Fibroblast of villous mesenchyme (primary cell): Measurements from ENCODE around the gene ERGIC1. TPM values are rescaled to one million over a fixed set of nuclear protein-coding genes. Genes with fewer than 3 reads are reported as not detected.

Experiments
- DNase-seq: peaks from one replicate; pipeline ENCODE4 v3.0.0-alpha.2; 2010; ENCODE audit warnings: low read depth
- H3K4me3 ChIP-seq: 2 replicates; pipeline ENCODE4 v1.5.1; 2011; ENCODE audit warnings: low read depth, mild to moderate bottlenecking, low read length
- total RNA-seq: library from RNA; depleted of rRNA; stranded (reverse); fragments of >200 nt; gene quantifications from 2 replicates; pipeline ENCODE4 v1.2.3, GENCODE V29; 2012
- TF ChIP-seq, protein P1 (sequence below): IDR thresholded peaks from 2 replicates; pipeline ENCODE4 v1.5.1; 2012; ENCODE audit warnings: low read depth, mild to moderate bottlenecking, low read length; ENCODE audit not compliant: insufficient read depth

Gene ERGIC1
- total RNA-seq, 1 donor, result 139 TPM

DNA sequence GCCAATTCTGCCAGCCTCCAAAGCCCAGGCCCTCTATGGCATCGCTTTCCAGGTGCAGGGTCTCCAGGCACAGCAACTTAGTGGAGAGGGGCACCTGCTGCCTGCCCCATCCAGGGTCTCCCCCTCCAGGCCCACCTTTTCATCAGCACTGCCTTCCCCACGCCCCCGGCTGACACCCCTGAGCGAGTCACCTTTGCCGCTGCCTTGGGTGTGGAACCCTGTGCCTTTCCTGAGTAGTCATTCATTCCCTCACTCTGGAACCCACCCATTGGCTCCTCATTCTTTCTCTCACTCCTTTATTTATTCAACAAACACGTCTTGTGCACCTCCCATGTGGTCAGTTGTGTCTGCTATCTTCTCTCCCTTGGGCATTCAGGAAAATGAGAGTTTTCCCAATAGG, 110.7 kb downstream of the ERGIC1 start:
- DNase-seq, result no peak
- H3K4me3 ChIP-seq, result no peak overlapping the region
- TF ChIP-seq, protein P1, sequence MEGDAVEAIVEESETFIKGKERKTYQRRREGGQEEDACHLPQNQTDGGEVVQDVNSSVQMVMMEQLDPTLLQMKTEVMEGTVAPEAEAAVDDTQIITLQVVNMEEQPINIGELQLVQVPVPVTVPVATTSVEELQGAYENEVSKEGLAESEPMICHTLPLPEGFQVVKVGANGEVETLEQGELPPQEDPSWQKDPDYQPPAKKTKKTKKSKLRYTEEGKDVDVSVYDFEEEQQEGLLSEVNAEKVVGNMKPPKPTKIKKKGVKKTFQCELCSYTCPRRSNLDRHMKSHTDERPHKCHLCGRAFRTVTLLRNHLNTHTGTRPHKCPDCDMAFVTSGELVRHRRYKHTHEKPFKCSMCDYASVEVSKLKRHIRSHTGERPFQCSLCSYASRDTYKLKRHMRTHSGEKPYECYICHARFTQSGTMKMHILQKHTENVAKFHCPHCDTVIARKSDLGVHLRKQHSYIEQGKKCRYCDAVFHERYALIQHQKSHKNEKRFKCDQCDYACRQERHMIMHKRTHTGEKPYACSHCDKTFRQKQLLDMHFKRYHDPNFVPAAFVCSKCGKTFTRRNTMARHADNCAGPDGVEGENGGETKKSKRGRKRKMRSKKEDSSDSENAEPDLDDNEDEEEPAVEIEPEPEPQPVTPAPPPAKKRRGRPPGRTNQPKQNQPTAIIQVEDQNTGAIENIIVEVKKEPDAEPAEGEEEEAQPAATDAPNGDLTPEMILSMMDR, result no peak

DNA sequence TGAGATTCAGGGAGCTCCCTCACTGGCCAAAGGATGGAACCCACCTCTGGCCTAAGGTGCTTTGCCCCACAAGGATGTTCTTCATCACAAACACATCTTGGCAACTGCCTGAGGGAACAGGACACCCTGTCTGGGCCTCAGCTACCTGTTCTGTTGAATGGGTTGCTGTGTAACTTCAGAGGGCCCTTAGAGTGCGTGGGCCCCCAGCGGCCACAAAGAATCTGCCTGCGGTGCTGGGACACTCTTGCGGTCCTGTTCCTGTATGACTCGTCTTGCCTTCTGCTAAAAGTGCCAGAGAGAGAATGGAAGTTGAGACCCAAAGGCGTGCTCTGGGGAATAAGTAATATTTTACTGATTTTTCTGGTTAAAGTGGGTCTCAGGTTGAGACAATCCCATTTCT, 111.1 kb downstream of the ERGIC1 start:
- DNase-seq, result no peak
- TF ChIP-seq, protein P1, result no peak
- no peak overlapping the region for H3K4me3 ChIP-seq

DNA sequence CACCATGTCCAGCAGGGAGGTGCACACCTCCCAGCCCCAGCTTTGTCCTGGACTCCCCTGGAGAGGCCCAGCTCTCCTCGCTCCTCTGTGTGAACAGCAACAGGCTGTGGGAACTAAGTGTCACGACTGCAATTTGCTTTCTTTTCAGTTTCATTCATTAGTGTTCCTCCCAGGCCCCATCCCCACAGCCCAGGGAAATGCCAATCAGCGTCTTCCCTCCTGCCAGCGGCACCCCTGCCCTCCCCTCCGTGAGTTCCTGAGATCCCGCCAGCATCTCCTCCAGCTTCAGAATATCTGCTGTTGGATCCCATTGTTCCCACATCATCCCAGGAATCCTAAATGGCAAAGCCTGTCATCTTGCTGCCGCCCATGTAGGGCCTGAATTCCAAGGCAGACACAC, 112.1 kb downstream of the ERGIC1 start:
- no peak overlapping the region for H3K4me3 ChIP-seq
- no peak for DNase-seq
- TF ChIP-seq, protein P1, result no peak

DNA sequence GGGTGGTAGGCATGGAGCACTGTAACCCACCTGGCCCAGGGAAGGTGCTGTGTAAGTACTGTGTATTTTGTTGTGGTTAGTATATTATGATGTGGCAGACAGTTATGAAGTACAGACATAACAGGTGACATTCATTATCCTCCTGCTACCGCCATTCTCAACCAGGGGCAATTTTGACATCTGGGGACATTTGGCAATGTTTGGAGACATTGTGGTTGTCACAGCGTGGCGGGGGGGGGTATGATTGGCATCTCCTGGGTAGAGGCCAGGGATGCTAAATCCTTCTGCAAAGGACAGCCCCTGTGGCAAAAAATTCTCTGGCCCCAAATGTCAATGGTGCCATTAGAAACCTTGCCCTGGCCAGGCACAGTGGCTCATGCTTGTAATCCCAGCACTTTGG, 115.4 kb downstream of the ERGIC1 start:
- H3K4me3 ChIP-seq, result no peak overlapping the region
- TF ChIP-seq, protein P1, result no peak
- no peak for DNase-seq

DNA sequence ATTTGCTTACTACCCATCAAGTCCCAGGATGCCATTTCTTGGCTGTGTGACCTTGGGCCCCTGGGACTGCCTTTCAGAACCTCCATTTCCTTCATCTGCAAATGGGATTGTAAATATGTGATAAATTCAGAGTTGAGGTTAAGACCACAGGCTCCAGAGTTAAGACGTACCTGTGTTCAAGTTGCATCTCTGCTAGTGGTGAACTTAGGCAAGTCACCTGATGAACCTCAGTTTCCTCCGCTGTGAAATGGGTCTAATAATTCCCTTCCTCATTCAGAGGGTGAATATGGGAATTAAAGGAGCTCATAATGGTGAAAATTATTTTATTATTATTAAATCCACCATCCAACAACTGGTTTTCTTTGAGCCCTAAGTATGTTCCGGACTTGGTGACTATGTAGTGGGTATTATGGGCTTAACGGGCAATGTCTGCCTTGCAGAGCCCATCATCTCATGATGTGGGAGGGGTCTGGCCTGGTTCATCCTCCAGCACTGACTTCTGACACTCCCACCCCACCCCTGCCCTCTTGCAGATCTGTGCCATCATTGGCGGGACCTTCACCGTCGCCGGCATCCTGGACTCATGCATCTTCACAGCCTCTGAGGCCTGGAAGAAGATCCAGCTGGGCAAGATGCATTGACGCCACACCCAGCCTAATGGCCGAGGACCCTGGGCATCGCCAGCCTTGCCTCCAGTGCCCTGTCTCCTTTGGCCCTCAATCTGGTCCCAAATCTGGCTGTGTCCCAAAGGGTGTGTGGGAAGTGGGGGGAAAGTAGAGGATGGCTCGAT, 116.3 kb downstream of the ERGIC1 start:
- DNase-seq, result no peak
- TF ChIP-seq, protein P1, result no peak
- H3K4me3 ChIP-seq, result no peak overlapping the region

DNA sequence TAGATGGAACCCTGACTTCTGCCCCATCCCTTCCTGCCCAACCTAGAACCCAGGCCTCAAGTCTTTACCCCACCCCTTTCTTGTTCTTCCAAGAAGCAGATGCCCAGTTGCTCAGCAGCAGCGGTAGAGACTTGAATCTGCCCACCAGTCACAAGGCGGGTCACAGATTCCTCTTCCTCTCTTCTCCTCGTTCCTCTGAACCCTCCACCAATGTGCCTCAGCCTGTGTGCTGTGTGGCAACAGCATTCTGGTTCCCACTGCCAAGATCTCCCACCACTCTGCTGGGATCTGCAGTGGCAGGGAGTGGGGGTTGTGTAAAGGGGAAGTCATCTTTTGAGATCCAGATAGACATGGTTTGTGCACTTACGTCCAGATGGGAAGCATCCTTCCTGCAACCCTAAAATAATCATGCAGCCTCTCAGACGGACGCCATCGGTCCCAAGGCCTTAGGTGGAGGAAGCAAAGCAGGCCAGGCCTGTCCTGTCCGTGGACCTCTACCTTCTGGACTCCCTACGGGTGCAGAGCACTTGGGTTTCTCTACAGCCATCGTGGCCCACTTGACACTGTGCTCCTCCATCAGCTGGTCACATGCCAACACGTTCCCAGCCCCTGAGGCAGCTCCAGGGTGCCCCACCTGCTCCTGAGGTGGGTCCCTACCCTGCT, 117.5 kb downstream of the ERGIC1 start:
- TF ChIP-seq, protein P1, result no peak
- no peak for DNase-seq
- no peak overlapping the region for H3K4me3 ChIP-seq

DNA sequence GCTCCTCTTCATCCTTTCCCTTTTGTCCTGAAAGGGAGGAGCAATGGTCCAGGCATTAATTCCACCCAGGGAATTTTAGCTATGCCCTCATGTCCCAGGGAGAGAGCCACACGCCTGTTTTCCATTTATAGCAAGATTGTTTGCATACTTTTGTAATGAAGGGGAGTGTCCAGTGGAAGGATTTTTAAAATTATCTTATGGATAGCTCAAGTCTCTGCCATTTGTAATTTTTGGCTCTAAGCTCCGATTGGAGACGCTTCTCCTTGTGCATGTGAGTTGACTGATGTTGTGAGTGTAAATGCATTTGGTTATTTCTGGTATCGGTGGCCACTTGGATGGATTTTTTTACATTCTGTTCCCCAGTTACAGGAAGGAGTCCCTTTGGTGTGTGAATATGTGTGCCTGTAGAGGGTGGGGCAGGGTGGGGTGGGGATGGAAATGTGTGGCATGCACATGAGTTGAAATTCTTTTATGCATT, 118.0 kb downstream of the ERGIC1 start:
- DNase-seq, result peak; percentile 42
- no peak overlapping the region for H3K4me3 ChIP-seq
- TF ChIP-seq, protein P1, result no peak
